OCI-LY1 (cell line): Measurements from ENCODE around the gene USP3.

Experiments
- H2AFZ ChIP-seq: fragments of 200-600 bp; sonication (generic), shearing (Covaris generic); 2 replicates; pipeline ENCODE4 v1.6.0; 2014; ENCODE audit warnings: antibody characterized with exemption, mild to moderate bottlenecking, low read length
- H3F3A ChIP-seq: fragments of 200-600 bp; sonication (generic), shearing (Covaris generic); 2 replicates; pipeline ENCODE4 v1.6.0; 2014; ENCODE audit warnings: mild to moderate bottlenecking, antibody characterized with exemption, low read length, moderate library complexity; ENCODE audit not compliant: insufficient read depth
- H3K27ac ChIP-seq: fragments of 200-600 bp; sonication (generic); 2 replicates; pipeline ENCODE4 v1.5.1; 2014; ENCODE audit warnings: low read length, mixed run types, mild to moderate bottlenecking, low read depth; ENCODE audit not compliant: poor library complexity, severe bottlenecking
- H3K27me3 ChIP-seq: fragments of 200-600 bp; sonication (generic); 2 replicates; pipeline ENCODE4 v1.6.0; 2014; ENCODE audit warnings: antibody characterized with exemption, mild to moderate bottlenecking, low read length, moderate library complexity; ENCODE audit not compliant: insufficient read depth
- H3K36me3 ChIP-seq: fragments of 200-600 bp; sonication (generic); 2 replicates; pipeline ENCODE4 v1.6.1; 2014; ENCODE audit warnings: mild to moderate bottlenecking, antibody characterized with exemption, low read length, moderate library complexity, mixed read lengths; ENCODE audit not compliant: insufficient read depth
- H3K4me1 ChIP-seq: fragments of 200-600 bp; sonication (generic); 2 replicates; pipeline ENCODE4 v1.5.1; 2014; ENCODE audit warnings: mild to moderate bottlenecking, low read length, moderate library complexity; ENCODE audit not compliant: insufficient read depth, severe bottlenecking
- H3K4me2 ChIP-seq: fragments of 200-600 bp; sonication (generic), shearing (Covaris generic); 2 replicates; pipeline ENCODE4 v1.6.1; 2014; ENCODE audit warnings: low read length
- H3K4me3 ChIP-seq: fragments of 200-600 bp; sonication (generic); 2 replicates; pipeline ENCODE4 v1.5.1; 2014; ENCODE audit warnings: low read length, low read depth, mild to moderate bottlenecking, mixed read lengths; ENCODE audit not compliant: poor library complexity, severe bottlenecking
- H3K79me2 ChIP-seq: fragments of 200-600 bp; shearing (Covaris generic); 2 replicates; pipeline ENCODE4 v1.6.1; 2016; ENCODE audit warnings: mixed run types, low read length, mixed read lengths; ENCODE audit not compliant: insufficient read depth
- H3K9ac ChIP-seq: fragments of 200-600 bp; sonication (generic), shearing (Covaris generic); 2 replicates; pipeline ENCODE4 v1.6.1; 2014; ENCODE audit warnings: mild to moderate bottlenecking, low read length, mixed read lengths
- H3K9me2 ChIP-seq: fragments of 200-600 bp; sonication (generic), shearing (Covaris generic); 2 replicates; pipeline ENCODE4 v1.6.1; 2014; ENCODE audit warnings: low read depth, mild to moderate bottlenecking, low read length, mixed read lengths
- H3K9me3 ChIP-seq: fragments of 200-600 bp; shearing (Covaris generic); 2 replicates; pipeline ENCODE4 v1.6.1; 2014; ENCODE audit warnings: low read length, mixed read lengths
- H4K20me1 ChIP-seq: fragments of 200-600 bp; sonication (generic), shearing (Covaris generic); 2 replicates; pipeline ENCODE4 v1.6.0; 2016; ENCODE audit warnings: mild to moderate bottlenecking, low read length; ENCODE audit not compliant: insufficient read depth
- EZH2 ChIP-seq: fragments of 200-600 bp; sonication (generic), shearing (Covaris generic); IDR thresholded peaks from 2 replicates; pipeline ENCODE4 v1.8.0; 2017; ENCODE audit warnings: borderline replicate concordance, mixed run types, mild to moderate bottlenecking, antibody characterized with exemption, low read length, moderate library complexity, mixed read lengths
- TF ChIP-seq, protein P1 (sequence below): fragments of 200-600 bp; sonication (generic), shearing (Covaris generic); IDR thresholded peaks from 2 replicates; pipeline ENCODE4 v1.5.1; 2017; ENCODE audit warnings: mild to moderate bottlenecking, antibody characterized with exemption, low read length, moderate library complexity, mixed read lengths

USP3 gene

DNA sequence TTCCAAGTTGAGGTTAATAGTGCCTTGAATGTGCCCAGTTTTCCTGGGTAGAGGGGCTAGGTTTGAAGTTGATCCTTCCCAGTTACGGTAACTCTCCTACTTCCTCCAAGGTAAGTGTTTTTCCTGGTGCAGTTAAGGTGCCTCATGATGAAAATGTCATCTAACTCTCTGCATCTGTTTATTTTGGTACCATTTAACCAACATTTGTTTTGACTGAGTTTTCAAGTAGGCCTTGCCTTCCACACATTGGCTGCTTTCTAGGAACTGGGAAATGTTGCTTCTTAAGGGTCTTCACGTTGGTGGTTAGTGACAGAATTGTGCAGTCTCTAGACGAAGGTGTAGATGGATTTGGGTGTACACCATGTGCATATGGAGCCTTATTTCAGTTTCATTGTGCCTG lies 31.3 kb downstream of the USP3 start:
- Histone ChIP-seq H3K4me3 (no peak overlapping the region), H2AFZ (no peak overlapping the region)

DNA sequence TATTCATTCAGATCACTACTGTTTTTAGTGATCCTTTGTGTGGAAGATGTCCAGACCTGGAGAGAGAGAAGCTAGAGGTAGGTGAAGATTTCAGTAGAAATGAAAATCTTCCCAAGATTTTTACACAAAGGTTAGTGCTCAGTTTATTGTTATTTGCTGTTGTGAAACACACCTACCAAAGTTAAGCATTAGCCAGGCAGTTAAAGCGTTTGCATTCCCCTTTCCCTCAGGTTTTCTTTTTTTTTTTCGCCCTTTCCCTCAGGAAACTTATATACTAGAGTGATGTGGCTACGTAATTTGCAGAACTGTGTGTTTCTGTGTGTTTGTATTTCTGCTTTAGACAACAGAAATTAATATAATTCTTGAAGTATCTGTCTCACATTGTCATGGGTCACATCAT lies 34.5 kb downstream of the USP3 start:
- H4K20me1 ChIP-seq, result no peaks in the 10 kb centered on the region
- peaks cover 32% of the 10 kb centered on the region; the same call in 1 of the 2 replicates for H3K36me3 ChIP-seq
- peaks cover 69% of the 10 kb centered on the region for H3K4me1 ChIP-seq
- H3K9ac ChIP-seq, result no peak overlapping the region
- H3K9me3 ChIP-seq, result no peaks in the 10 kb centered on the region
- no peak for TF ChIP-seq EZH2
- TF ChIP-seq, protein P1, sequence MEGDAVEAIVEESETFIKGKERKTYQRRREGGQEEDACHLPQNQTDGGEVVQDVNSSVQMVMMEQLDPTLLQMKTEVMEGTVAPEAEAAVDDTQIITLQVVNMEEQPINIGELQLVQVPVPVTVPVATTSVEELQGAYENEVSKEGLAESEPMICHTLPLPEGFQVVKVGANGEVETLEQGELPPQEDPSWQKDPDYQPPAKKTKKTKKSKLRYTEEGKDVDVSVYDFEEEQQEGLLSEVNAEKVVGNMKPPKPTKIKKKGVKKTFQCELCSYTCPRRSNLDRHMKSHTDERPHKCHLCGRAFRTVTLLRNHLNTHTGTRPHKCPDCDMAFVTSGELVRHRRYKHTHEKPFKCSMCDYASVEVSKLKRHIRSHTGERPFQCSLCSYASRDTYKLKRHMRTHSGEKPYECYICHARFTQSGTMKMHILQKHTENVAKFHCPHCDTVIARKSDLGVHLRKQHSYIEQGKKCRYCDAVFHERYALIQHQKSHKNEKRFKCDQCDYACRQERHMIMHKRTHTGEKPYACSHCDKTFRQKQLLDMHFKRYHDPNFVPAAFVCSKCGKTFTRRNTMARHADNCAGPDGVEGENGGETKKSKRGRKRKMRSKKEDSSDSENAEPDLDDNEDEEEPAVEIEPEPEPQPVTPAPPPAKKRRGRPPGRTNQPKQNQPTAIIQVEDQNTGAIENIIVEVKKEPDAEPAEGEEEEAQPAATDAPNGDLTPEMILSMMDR, result no peak
- H3K27me3 ChIP-seq, result no peaks in the 10 kb centered on the region
- no peak overlapping the region for H3K4me3 ChIP-seq
- H2AFZ ChIP-seq, result no peak overlapping the region
- H3F3A ChIP-seq, result no peaks in the 10 kb centered on the region
- no peak overlapping the region for H3K4me2 ChIP-seq
- no peak overlapping the region for H3K27ac ChIP-seq
- no peaks in the 10 kb centered on the region for H3K9me2 ChIP-seq
- peaks cover 48% of the 10 kb centered on the region for H3K79me2 ChIP-seq

More for the DNA sequence above, 31.3 kb downstream of the USP3 start:
- Histone ChIP-seq H3K79me2 (peaks cover 50% of the 10 kb centered on the region), H4K20me1 (no peaks in the 10 kb centered on the region), H3K9ac (no peak overlapping the region), H3K9me3 (no peaks in the 10 kb centered on the region), H3K4me1 (peaks cover 49% of the 10 kb centered on the region), H3K36me3 (peaks cover 22% of the 10 kb centered on the region; the same call in 1 of the 2 replicates), H3K27me3 (no peaks in the 10 kb centered on the region), H3K27ac (peak overlapping the region; percentile 13), H3F3A (no peaks in the 10 kb centered on the region), H3K4me2 (peak overlapping the region; percentile 3; the same call in 1 of the 2 replicates), H3K9me2 (no peaks in the 10 kb centered on the region)
- no peak for TF ChIP-seq EZH2
- TF ChIP-seq, protein P1, result no peak

- peak overlapping the region; percentile 68 for H3K27ac ChIP-seq
- H3K4me2 ChIP-seq, result peak overlapping the region; percentile 23; the same call in 1 of the 2 replicates
- no peaks in the 10 kb centered on the region for H3K9me3 ChIP-seq
- H4K20me1 ChIP-seq, result no peaks in the 10 kb centered on the region
- no peak overlapping the region for H2AFZ ChIP-seq
- peaks cover 68% of the 10 kb centered on the region for H3K4me1 ChIP-seq
- no peak overlapping the region for H3K4me3 ChIP-seq
- peaks cover 42% of the 10 kb centered on the region for H3K79me2 ChIP-seq
- TF ChIP-seq, protein P1, result no peak
- TF ChIP-seq EZH2, result no peak
- H3K9me2 ChIP-seq, result no peaks in the 10 kb centered on the region
- H3K27me3 ChIP-seq, result no peaks in the 10 kb centered on the region
- H3F3A ChIP-seq, result no peaks in the 10 kb centered on the region
- peaks cover 30% of the 10 kb centered on the region; the same call in 1 of the 2 replicates for H3K36me3 ChIP-seq
- H3K9ac ChIP-seq, result no peak overlapping the region; the same call in 1 of the 2 replicates
Observed at GRCh38 chr15:63539521-63539920, 35.1 kb downstream of the USP3 start.
